ENCODE measurements around the gene HDAC11. TPM values are rescaled to one million over a fixed set of nuclear protein-coding genes. Genes with fewer than 3 reads are reported as not detected.

HDAC11 gene
- total and polyA plus RNA-seq, 2 of the 13 experiments (the other 11 are each of a cell fraction or from before 2014, with no cell fraction given), result 13.7 to 33.1 TPM

DNA sequence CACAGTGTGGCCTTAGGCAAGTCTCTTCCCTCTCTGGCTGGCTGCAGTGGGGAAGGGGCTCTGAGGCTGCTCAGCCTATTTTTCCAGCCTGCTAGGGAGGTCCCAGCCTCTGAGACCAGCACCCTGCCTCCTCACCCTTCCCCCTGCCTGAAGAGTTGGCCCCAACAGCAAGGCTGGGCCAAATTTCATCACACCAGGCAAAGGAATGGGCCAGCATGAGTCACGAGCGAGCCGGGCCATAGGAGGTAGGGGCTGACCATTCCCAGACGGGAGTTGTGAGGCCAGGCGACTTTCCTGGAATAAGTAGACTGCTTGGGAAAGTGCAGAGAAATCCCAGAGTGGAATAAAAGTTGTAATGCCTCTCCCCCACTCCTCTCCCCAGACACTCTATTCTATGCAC, 63.1 kb downstream of the HDAC11 start (continued):
- TF ChIP-seq, protein P1, sequence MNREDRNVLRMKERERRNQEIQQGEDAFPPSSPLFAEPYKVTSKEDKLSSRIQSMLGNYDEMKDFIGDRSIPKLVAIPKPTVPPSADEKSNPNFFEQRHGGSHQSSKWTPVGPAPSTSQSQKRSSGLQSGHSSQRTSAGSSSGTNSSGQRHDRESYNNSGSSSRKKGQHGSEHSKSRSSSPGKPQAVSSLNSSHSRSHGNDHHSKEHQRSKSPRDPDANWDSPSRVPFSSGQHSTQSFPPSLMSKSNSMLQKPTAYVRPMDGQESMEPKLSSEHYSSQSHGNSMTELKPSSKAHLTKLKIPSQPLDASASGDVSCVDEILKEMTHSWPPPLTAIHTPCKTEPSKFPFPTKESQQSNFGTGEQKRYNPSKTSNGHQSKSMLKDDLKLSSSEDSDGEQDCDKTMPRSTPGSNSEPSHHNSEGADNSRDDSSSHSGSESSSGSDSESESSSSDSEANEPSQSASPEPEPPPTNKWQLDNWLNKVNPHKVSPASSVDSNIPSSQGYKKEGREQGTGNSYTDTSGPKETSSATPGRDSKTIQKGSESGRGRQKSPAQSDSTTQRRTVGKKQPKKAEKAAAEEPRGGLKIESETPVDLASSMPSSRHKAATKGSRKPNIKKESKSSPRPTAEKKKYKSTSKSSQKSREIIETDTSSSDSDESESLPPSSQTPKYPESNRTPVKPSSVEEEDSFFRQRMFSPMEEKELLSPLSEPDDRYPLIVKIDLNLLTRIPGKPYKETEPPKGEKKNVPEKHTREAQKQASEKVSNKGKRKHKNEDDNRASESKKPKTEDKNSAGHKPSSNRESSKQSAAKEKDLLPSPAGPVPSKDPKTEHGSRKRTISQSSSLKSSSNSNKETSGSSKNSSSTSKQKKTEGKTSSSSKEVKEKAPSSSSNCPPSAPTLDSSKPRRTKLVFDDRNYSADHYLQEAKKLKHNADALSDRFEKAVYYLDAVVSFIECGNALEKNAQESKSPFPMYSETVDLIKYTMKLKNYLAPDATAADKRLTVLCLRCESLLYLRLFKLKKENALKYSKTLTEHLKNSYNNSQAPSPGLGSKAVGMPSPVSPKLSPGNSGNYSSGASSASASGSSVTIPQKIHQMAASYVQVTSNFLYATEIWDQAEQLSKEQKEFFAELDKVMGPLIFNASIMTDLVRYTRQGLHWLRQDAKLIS (CRISPR knock-in tag; IDR thresholded peaks at IDR 0.05), result no peak
- TF ChIP-seq CEBPB (IDR thresholded peaks at IDR 0.05; ENCODE audit: borderline replicate concordance, low read depth, low read length), result 0 out of 2 replicates have a peak, but pooled peaks have one; percentile 5

DNA sequence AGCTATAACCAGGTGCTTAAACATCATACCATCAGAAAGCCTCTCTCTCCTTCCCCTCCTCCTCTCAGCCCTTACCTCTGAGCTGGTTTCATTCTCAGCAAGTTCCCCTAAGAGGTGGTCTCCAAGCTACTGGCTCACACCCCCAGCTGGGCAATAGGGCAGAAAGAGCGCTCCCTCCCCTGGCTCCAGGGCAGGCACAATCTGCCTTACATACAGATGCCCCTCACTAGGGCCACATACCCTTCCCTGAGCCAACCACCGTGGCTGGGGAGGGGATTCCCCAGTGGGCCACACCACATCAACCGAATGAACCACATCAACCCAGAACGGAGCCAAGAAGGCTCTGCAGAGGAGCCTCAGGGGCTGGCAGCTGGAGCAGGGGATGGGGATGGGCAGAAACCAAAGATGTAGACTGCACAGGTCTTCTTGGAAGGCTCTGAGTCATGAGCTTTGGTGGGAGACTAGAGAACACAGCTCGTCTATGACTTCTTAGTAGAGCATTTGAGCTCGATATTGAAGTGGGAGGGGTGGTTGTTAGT, 64.3 kb downstream of the HDAC11 start:
- ChIA-PET POLR2A (no interaction called here), CTCF (ENCODE audit: low intra/inter-chr PET ratio, low total read pairs) (no interaction called here)
- Histone ChIP-seq H3K27ac (ENCODE audit: extremely low read length, insufficient read depth, low read length) (no peak overlapping the region), H4K20me1 (ENCODE audit: insufficient read depth, low read length) (no peaks in the 10 kb centered on the region), H3K36me3 (replicated peaks in 1 of 2; ENCODE audit: control insufficient read depth in 1 of 2, insufficient read depth in 2 of 2, low read length in 2 of 2) (no peaks in the 10 kb centered on the region), H2AFZ (ENCODE audit: low read length) (no peak overlapping the region), H3K27me3 (ENCODE audit: control insufficient read depth in 1 of 2, insufficient read depth in 2 of 2, low read length in 2 of 2) (peaks cover 13 to 73% of the 10 kb centered on the region in 2 experiments), H3K9me3 (ENCODE audit: low read length) (no peaks in the 10 kb centered on the region), H3K4me2 (ENCODE audit: low read depth, low read length) (no peak overlapping the region), H3K4me1 (ENCODE audit: insufficient read depth, low read length) (no peaks in the 10 kb centered on the region), H3K4me3 (replicated peaks in 1 of 3; ENCODE audit: insufficient read depth in 1 of 3, low read depth in 2 of 3, low read length in 3 of 3) (no peak overlapping the region), H3K79me2 (ENCODE audit: insufficient read depth, low read length) (no peaks in the 10 kb centered on the region), H3K9ac (ENCODE audit: insufficient read depth, low read depth, low read length) (no peak overlapping the region)
- DNase-seq (ENCODE audit: low spot score) (no peak), FAIRE-seq (no peak), ATAC-seq (no peak)
- intact Hi-C loops (cut with micrococcal nuclease; ENCODE audit: unreplicated experiment) (no loop called here), in situ Hi-C loops (cut with HindIII; ENCODE audit: extremely low pct_ligation_motif_present, low pct_unique_long_range_greater_than_20kb) (no loop called here)
- 0% methylated on average over 4 of the region's 6 CpGs for WGBS (ENCODE audit: low lambda C conversion rate)
- BruUV-seq (replicated peaks), result no TSS peak
- TF ChIP-seq, protein P2, sequence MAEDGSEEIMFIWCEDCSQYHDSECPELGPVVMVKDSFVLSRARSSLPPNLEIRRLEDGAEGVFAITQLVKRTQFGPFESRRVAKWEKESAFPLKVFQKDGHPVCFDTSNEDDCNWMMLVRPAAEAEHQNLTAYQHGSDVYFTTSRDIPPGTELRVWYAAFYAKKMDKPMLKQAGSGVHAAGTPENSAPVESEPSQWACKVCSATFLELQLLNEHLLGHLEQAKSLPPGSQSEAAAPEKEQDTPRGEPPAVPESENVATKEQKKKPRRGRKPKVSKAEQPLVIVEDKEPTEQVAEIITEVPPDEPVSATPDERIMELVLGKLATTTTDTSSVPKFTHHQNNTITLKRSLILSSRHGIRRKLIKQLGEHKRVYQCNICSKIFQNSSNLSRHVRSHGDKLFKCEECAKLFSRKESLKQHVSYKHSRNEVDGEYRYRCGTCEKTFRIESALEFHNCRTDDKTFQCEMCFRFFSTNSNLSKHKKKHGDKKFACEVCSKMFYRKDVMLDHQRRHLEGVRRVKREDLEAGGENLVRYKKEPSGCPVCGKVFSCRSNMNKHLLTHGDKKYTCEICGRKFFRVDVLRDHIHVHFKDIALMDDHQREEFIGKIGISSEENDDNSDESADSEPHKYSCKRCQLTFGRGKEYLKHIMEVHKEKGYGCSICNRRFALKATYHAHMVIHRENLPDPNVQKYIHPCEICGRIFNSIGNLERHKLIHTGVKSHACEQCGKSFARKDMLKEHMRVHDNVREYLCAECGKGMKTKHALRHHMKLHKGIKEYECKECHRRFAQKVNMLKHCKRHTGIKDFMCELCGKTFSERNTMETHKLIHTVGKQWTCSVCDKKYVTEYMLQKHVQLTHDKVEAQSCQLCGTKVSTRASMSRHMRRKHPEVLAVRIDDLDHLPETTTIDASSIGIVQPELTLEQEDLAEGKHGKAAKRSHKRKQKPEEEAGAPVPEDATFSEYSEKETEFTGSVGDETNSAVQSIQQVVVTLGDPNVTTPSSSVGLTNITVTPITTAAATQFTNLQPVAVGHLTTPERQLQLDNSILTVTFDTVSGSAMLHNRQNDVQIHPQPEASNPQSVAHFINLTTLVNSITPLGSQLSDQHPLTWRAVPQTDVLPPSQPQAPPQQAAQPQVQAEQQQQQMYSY (CRISPR knock-in tag; IDR thresholded peaks at IDR 0.05), result no peak
- no peak for TF ChIP-seq ZNF350 (CRISPR knock-in tag; IDR thresholded peaks at IDR 0.05; ENCODE audit: borderline replicate concordance, low read depth)
- no peak for TF ChIP-seq GTF2F1 (IDR thresholded peaks at IDR 0.05; ENCODE audit: low read length)
- no peak for TF ChIP-seq MED13 (CRISPR knock-in tag; IDR thresholded peaks at IDR 0.05)
- TF ChIP-seq ZNF782 (CRISPR knock-in tag; IDR thresholded peaks at IDR 0.05; ENCODE audit: borderline replicate concordance), result no peak
- TF ChIP-seq ZNF292 (CRISPR knock-in tag; IDR thresholded peaks at IDR 0.05; ENCODE audit: borderline replicate concordance, low read depth), result no peak
- TF ChIP-seq, protein P3, sequence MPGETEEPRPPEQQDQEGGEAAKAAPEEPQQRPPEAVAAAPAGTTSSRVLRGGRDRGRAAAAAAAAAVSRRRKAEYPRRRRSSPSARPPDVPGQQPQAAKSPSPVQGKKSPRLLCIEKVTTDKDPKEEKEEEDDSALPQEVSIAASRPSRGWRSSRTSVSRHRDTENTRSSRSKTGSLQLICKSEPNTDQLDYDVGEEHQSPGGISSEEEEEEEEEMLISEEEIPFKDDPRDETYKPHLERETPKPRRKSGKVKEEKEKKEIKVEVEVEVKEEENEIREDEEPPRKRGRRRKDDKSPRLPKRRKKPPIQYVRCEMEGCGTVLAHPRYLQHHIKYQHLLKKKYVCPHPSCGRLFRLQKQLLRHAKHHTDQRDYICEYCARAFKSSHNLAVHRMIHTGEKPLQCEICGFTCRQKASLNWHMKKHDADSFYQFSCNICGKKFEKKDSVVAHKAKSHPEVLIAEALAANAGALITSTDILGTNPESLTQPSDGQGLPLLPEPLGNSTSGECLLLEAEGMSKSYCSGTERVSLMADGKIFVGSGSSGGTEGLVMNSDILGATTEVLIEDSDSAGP (CRISPR knock-in tag; IDR thresholded peaks at IDR 0.05; ENCODE audit: borderline replicate concordance), result no peak
- TF ChIP-seq SIX4 (CRISPR knock-in tag; IDR thresholded peaks at IDR 0.05), result no peak
- TF ChIP-seq, protein P4, sequence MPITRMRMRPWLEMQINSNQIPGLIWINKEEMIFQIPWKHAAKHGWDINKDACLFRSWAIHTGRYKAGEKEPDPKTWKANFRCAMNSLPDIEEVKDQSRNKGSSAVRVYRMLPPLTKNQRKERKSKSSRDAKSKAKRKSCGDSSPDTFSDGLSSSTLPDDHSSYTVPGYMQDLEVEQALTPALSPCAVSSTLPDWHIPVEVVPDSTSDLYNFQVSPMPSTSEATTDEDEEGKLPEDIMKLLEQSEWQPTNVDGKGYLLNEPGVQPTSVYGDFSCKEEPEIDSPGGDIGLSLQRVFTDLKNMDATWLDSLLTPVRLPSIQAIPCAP (CRISPR knock-in tag; IDR thresholded peaks at IDR 0.05; ENCODE audit: low read depth), result no peak
- TF ChIP-seq GFI1 (CRISPR knock-in tag; IDR thresholded peaks at IDR 0.05; ENCODE audit: borderline replicate concordance), result no peak
- no peak for TF ChIP-seq PHB2 (IDR thresholded peaks at IDR 0.05; ENCODE audit: partially characterized antibody)

All from HepG2 (cell line).